Lower lobe of right lung (tissue), 2 donors: ENCODE measurements around the gene TNK1. TPM values are rescaled to one million over a fixed set of nuclear protein-coding genes. Genes with fewer than 3 reads are reported as not detected.
A peak's percentile ranks its signal among the peaks of the same experiment; 100 is the strongest.

Source experiments
- ATAC-seq, 2 donors: fragments of 200-7000 bp; cut with Tn5 transposase; one replicate each; pipeline ENCODE4 v1.9.1; 2020 to 2022; ENCODE audit warnings: mild to moderate bottlenecking in 2 of 2, moderate library complexity in 2 of 2
- DNase-seq: peaks from one replicate; pipeline ENCODE4 v3.0.0-alpha.2; 2020
- H3K27ac ChIP-seq: fragments of 200-600 bp; one replicate; pipeline ENCODE4 v1.8.0; 2022
- H3K27me3 ChIP-seq: fragments of 200-600 bp; one replicate; pipeline ENCODE4 v1.8.0; 2022; ENCODE audit warnings: low read depth
- H3K36me3 ChIP-seq: fragments of 200-600 bp; one replicate; pipeline ENCODE4 v1.8.0; 2022; ENCODE audit warnings: mild to moderate bottlenecking
- H3K4me1 ChIP-seq: fragments of 200-600 bp; one replicate; pipeline ENCODE4 v1.8.0; 2022
- H3K4me3 ChIP-seq: fragments of 200-600 bp; one replicate; pipeline ENCODE4 v1.8.0; 2022; ENCODE audit warnings: mild to moderate bottlenecking
- H3K9me3 ChIP-seq: fragments of 200-600 bp; one replicate; pipeline ENCODE4 v1.8.0; 2022
- CTCF ChIP-seq: fragments of 200-600 bp; IDR thresholded peaks from one replicate; pipeline ENCODE4 v1.8.0; 2022; ENCODE audit warnings: antibody characterized with exemption, mild to moderate bottlenecking
- intact Hi-C: fragments of 100-400 bp; cut with DNase I; formaldehyde crosslinking; loops from one replicate; pipeline ENCODE4 v1.11.0; 2022
- total RNA-seq: library from RNA; stranded (reverse); fragmentation: NEBNext Ultra II Directional; extraction: Animal tissue kit (Norgen Biotek cat#: 25700); gene quantifications from one replicate; pipeline ENCODE4 v1.2.1, GENCODE V29; 2021
- donor health status: DM: no; HTN: yes; CAD: no; lungs with severe emphysema.

The TNK1 gene
- total RNA-seq, 1 donor from 2014 or later = 4.1 TPM

- ATAC-seq = no peak
- Histone ChIP-seq H3K27me3 (no peaks in the 10 kb centered on the region), H3K36me3 (no peaks in the 10 kb centered on the region), H3K4me3 (no peak overlapping the region), H3K9me3 (no peaks in the 10 kb centered on the region), H3K27ac (no peak overlapping the region), H3K4me1 (no peaks in the 10 kb centered on the region)
- intact Hi-C loops = no loop called here
- DNase-seq = no peak
- TF ChIP-seq CTCF = no peak
These were observed 11.1 kb upstream of the TNK1 start for GRCh38 chr17:7369825-7370224.

GRCh38 chr17:7370853-7371252 lies 10.0 kb upstream of the TNK1 start:
- intact Hi-C loops = no loop called here
- no peak for ATAC-seq

GRCh38 chr17:7374353-7374752 lies 6.5 kb upstream of the TNK1 start:
- no peaks in the 10 kb centered on the region for H3K36me3 ChIP-seq
- no peaks in the 10 kb centered on the region for H3K9me3 ChIP-seq
- no peak overlapping the region for H3K4me3 ChIP-seq
- ATAC-seq = no peak
- intact Hi-C loops = no loop called here
- H3K27ac ChIP-seq = no peak overlapping the region
- no peak for TF ChIP-seq CTCF
- no peaks in the 10 kb centered on the region for H3K4me1 ChIP-seq
- no peaks in the 10 kb centered on the region for H3K27me3 ChIP-seq
- no peak for DNase-seq

More at GRCh38 chr17:7370853-7371252, 10.0 kb upstream of the TNK1 start:
- H3K4me1 ChIP-seq = no peaks in the 10 kb centered on the region
- TF ChIP-seq CTCF = no peak
- no peak overlapping the region for H3K27ac ChIP-seq
- no peak for DNase-seq
- no peak overlapping the region for H3K4me3 ChIP-seq
- no peaks in the 10 kb centered on the region for H3K9me3 ChIP-seq
- no peaks in the 10 kb centered on the region for H3K36me3 ChIP-seq
- H3K27me3 ChIP-seq = no peaks in the 10 kb centered on the region

GRCh38 chr17:7379134-7379533 lies 1.8 kb upstream of the TNK1 start:
- H3K36me3 ChIP-seq = no peaks in the 10 kb centered on the region
- H3K4me1 ChIP-seq = peaks cover 23% of the 10 kb centered on the region
- ATAC-seq (no peak), DNase-seq (no peak)
- H3K27ac ChIP-seq = no peak overlapping the region
- H3K9me3 ChIP-seq = no peaks in the 10 kb centered on the region
- intact Hi-C loops = no loop called here
- peaks cover 10% of the 10 kb centered on the region for H3K27me3 ChIP-seq
- TF ChIP-seq CTCF = no peak
- no peak overlapping the region for H3K4me3 ChIP-seq

GRCh38 chr17:7380321-7380720 lies 568 bp upstream of the TNK1 start:
- DNase-seq (peak; percentile 66), ATAC-seq (peak; percentile 57 to 58)
- Histone ChIP-seq H3K27me3 (peaks cover 10% of the 10 kb centered on the region), H3K9me3 (no peaks in the 10 kb centered on the region), H3K36me3 (peaks cover 6% of the 10 kb centered on the region), H3K4me1 (peaks cover 26% of the 10 kb centered on the region), H3K4me3 (peak overlapping the region; percentile 61), H3K27ac (peak overlapping the region; percentile 71)
- TF ChIP-seq CTCF = no peak
- intact Hi-C loops = no loop called here

- peaks cover 26% of the 10 kb centered on the region for H3K4me1 ChIP-seq
- no peak overlapping the region for H3K4me3 ChIP-seq
- DNase-seq = no peak
- no peak overlapping the region for H3K27ac ChIP-seq
- TF ChIP-seq CTCF = no peak
- no peaks in the 10 kb centered on the region for H3K9me3 ChIP-seq
- H3K36me3 ChIP-seq = peaks cover 16% of the 10 kb centered on the region
- no peak for ATAC-seq
- H3K27me3 ChIP-seq = peaks cover 10% of the 10 kb centered on the region
- intact Hi-C loops = no loop called here
These were observed 2.0 kb downstream of the TNK1 start for GRCh38 chr17:7382901-7383300.
